B cell (primary cell): Measurements from ENCODE around the gene MIPEP.

Experiments
- CTCF ChIP-seq: fragments of 200-600 bp; IDR thresholded peaks from one replicate; pipeline ENCODE4 v1.8.0; 2022; ENCODE audit warnings: antibody characterized with exemption, mild to moderate bottlenecking
- EZH2 ChIP-seq: IDR thresholded peaks from 2 replicates; pipeline ENCODE4 v1.6.1; 2012; ENCODE audit warnings: borderline replicate concordance, low read depth, mild to moderate bottlenecking, moderate library complexity, low read length; ENCODE audit not compliant: insufficient read depth, poor library complexity, severe bottlenecking

GRCh38 chr13:23889615-23890607, 711 bp upstream of the MIPEP start:
- TF ChIP-seq CTCF (no peak), EZH2 (no peak)
